Mesenchymal stem cell (in vitro differentiated cells and primary cell): ENCODE data around the gene GATA2.

Experiments used
- DNase-seq: peaks from one replicate; pipeline ENCODE4 v3.0.0-alpha.2; 2013
- H2AFZ ChIP-seq: one replicate; pipeline ENCODE4 v1.6.1; 2013; ENCODE audit warnings: low read depth, mild to moderate bottlenecking, control low read depth, inconsistent platforms, low read length, moderate library complexity
- H2AK5ac ChIP-seq: 2 replicates; pipeline ENCODE4 v1.6.1; 2013; ENCODE audit warnings: low read length, moderate library complexity, mild to moderate bottlenecking, inconsistent platforms; ENCODE audit not compliant: severe bottlenecking
- H2BK120ac ChIP-seq: one replicate; pipeline ENCODE4 v1.6.1; 2013; ENCODE audit warnings: low read depth, mild to moderate bottlenecking, inconsistent platforms, low read length, moderate library complexity
- H2BK12ac ChIP-seq, 2 experiments: one replicate each; pipeline ENCODE4 v1.6.1; 2013; ENCODE audit warnings: inconsistent platforms in 2 of 2, low read length in 2 of 2, mild to moderate bottlenecking in 2 of 2, moderate library complexity in 2 of 2, control low read depth in 1 of 2
- H2BK15ac ChIP-seq: one replicate; pipeline ENCODE4 v1.6.1; 2013; ENCODE audit warnings: mild to moderate bottlenecking, low read depth, inconsistent platforms; ENCODE audit not compliant: poor library complexity, severe bottlenecking
- H2BK5ac ChIP-seq: 2 replicates; pipeline ENCODE4 v1.6.1; 2013; ENCODE audit warnings: low read depth, mild to moderate bottlenecking, low read length, control low read depth, inconsistent platforms; ENCODE audit not compliant: poor library complexity, severe bottlenecking
- H3K14ac ChIP-seq, 2 experiments: one replicate each; pipeline ENCODE4 v1.6.1; 2013; ENCODE audit warnings: inconsistent platforms in 2 of 2, low read length in 2 of 2, control low read depth in 1 of 2, mild to moderate bottlenecking in 1 of 2, moderate library complexity in 1 of 2
- H3K18ac ChIP-seq, 2 experiments: one replicate each; pipeline ENCODE4 v1.6.1; 2013; ENCODE audit warnings: inconsistent platforms in 2 of 2, low read length in 2 of 2, control low read depth in 1 of 2, low read depth in 1 of 2, mild to moderate bottlenecking in 1 of 2
- H3K23ac ChIP-seq, 2 experiments: one replicate each; pipeline ENCODE4 v1.6.1; 2013; ENCODE audit warnings: inconsistent platforms in 2 of 2, low read length in 2 of 2, mild to moderate bottlenecking in 2 of 2, moderate library complexity in 2 of 2, control low read depth in 1 of 2
- H3K27ac ChIP-seq: 2 replicates; pipeline ENCODE4 v1.5.1; 2013; ENCODE audit warnings: mild to moderate bottlenecking, moderate library complexity, low read length, control low read depth, inconsistent platforms; ENCODE audit not compliant: poor library complexity, severe bottlenecking
- H3K27me3 ChIP-seq, 2 experiments: 2 replicates each; pipeline versions ENCODE4 v1.6.1 to v1.7.0; 2013; ENCODE audit warnings: low read length in 2 of 2, mild to moderate bottlenecking in 2 of 2, moderate library complexity in 2 of 2, control low read depth in 1 of 2, inconsistent platforms in 1 of 2; ENCODE audit not compliant: control insufficient read depth in 1 of 2, insufficient read depth in 1 of 2
- H3K36me3 ChIP-seq, 2 experiments: 2 replicates each; pipeline versions ENCODE4 v1.6.1 to v1.7.0; 2013; ENCODE audit warnings: low read length in 2 of 2, control low read depth in 1 of 2, inconsistent platforms in 1 of 2, low read depth in 1 of 2, mild to moderate bottlenecking in 1 of 2; ENCODE audit not compliant: insufficient read depth in 2 of 2, control insufficient read depth in 1 of 2
- H3K4ac ChIP-seq, 2 experiments: one replicate each; pipeline ENCODE4 v1.6.1; 2013; ENCODE audit warnings: inconsistent platforms in 2 of 2, low read length in 2 of 2, mild to moderate bottlenecking in 2 of 2, moderate library complexity in 2 of 2, control low read depth in 1 of 2, low read depth in 1 of 2
- H3K4me1 ChIP-seq: 2 replicates; pipeline ENCODE4 v1.6.1; 2013; ENCODE audit warnings: low read depth, low read length, control low read depth; ENCODE audit not compliant: control insufficient read depth, insufficient read depth
- H3K4me2 ChIP-seq: 2 replicates; pipeline ENCODE4 v1.6.1; 2013; ENCODE audit warnings: low read length, mild to moderate bottlenecking, inconsistent platforms; ENCODE audit not compliant: poor library complexity, severe bottlenecking
- H3K4me3 ChIP-seq, 2 experiments: 2 replicates each; pipeline versions ENCODE4 v1.5.1 to v1.7.0; 2013; ENCODE audit warnings: low read length in 2 of 2, mild to moderate bottlenecking in 2 of 2, control low read depth in 1 of 2, low read depth in 1 of 2; ENCODE audit not compliant: insufficient read depth in 1 of 2
- H3K79me1 ChIP-seq: replicated peaks from 2 replicates; pipeline ENCODE4 v1.6.1; 2013; ENCODE audit warnings: mild to moderate bottlenecking, control low read depth, low read length, inconsistent platforms; ENCODE audit not compliant: poor library complexity, severe bottlenecking
- H3K9ac ChIP-seq: 2 replicates; pipeline ENCODE4 v1.7.0; 2013; ENCODE audit warnings: mild to moderate bottlenecking, low read length, moderate library complexity
- H3K9me3 ChIP-seq: 2 replicates; pipeline ENCODE4 v1.7.0; 2013; ENCODE audit warnings: mild to moderate bottlenecking, low read length; ENCODE audit not compliant: control insufficient read depth
- H4K8ac ChIP-seq: one replicate; pipeline ENCODE4 v1.6.1; 2013; ENCODE audit warnings: inconsistent platforms, mild to moderate bottlenecking, low read length, moderate library complexity
- H4K91ac ChIP-seq: one replicate; pipeline ENCODE4 v1.6.1; 2013; ENCODE audit warnings: mild to moderate bottlenecking, low read length, inconsistent platforms
- WGBS: methylation state at CpG from one replicate; pipeline ENCODE4 v1.1.7; 2013; ENCODE audit warnings: mixed read lengths; 5-methylcytosine and 5-hydroxymethylcytosine counted together

The GATA2 gene

GRCh38 chr3:128497305-128498126 lies 4.5 kb upstream of the GATA2 start:
- peak overlapping the region in 1 of 2 experiments; percentile 77 for H3K18ac ChIP-seq
- H3K9me3 ChIP-seq = no peaks in the 10 kb centered on the region
- H3K4ac ChIP-seq = no peak overlapping the region
- H2BK120ac ChIP-seq = no peak overlapping the region
- H4K91ac ChIP-seq = no peak overlapping the region
- peak overlapping the region in 1 of 2 experiments; percentile 75 for H3K23ac ChIP-seq
- H3K79me1 ChIP-seq = no peaks in the 10 kb centered on the region
- H3K4me1 ChIP-seq = peaks cover 19% of the 10 kb centered on the region
- DNase-seq = peak; percentile 58
- peak overlapping the region; percentile 54 for H3K9ac ChIP-seq
- H3K36me3 ChIP-seq = no peaks in the 10 kb centered on the region
- H2AK5ac ChIP-seq = no peak overlapping the region
- no peak overlapping the region for H2BK15ac ChIP-seq
- WGBS = 2% methylated on average over 55 of the region's 77 CpGs
- H4K8ac ChIP-seq = no peak overlapping the region
- H3K4me2 ChIP-seq = peak overlapping the region; percentile 82
- H2AFZ ChIP-seq = peak overlapping the region; percentile 76
- peak overlapping the region in 1 of 2 experiments; percentile 68 for H2BK12ac ChIP-seq
- peak overlapping the region in 1 of 2 experiments; percentile 74 for H3K14ac ChIP-seq
- H3K27me3 ChIP-seq = peaks cover 81 to 96% of the 10 kb centered on the region in 2 experiments
- peak overlapping the region; percentile 42 to 70 for H3K4me3 ChIP-seq
- no peak overlapping the region for H2BK5ac ChIP-seq
- H3K27ac ChIP-seq = no peak overlapping the region

- no peak overlapping the region for H3K9ac ChIP-seq
- peaks cover 84 to 96% of the 10 kb centered on the region in 2 experiments for H3K27me3 ChIP-seq
- H3K27ac ChIP-seq = no peak overlapping the region
- peak overlapping the region in 1 of 2 experiments; percentile 77 for H3K18ac ChIP-seq
- peaks cover 19% of the 10 kb centered on the region for H3K4me1 ChIP-seq
- no peak overlapping the region for H3K4me2 ChIP-seq
- H4K8ac ChIP-seq = no peak overlapping the region
- no peak overlapping the region for H2BK15ac ChIP-seq
- no peaks in the 10 kb centered on the region for H3K36me3 ChIP-seq
- no peak overlapping the region for H2BK120ac ChIP-seq
- H3K4ac ChIP-seq = no peak overlapping the region
- no peak overlapping the region for H4K91ac ChIP-seq
- H3K9me3 ChIP-seq = no peaks in the 10 kb centered on the region
- peak; percentile 49 for DNase-seq
- H3K23ac ChIP-seq = peak overlapping the region in 1 of 2 experiments; percentile 75
- WGBS = 11% methylated on average over 45 of the region's 45 CpGs
- no peak overlapping the region for H2BK5ac ChIP-seq
- H2BK12ac ChIP-seq = peak overlapping the region in 1 of 2 experiments; percentile 68
- peak overlapping the region in 1 of 2 experiments; percentile 70 for H3K4me3 ChIP-seq
- no peak overlapping the region for H2AK5ac ChIP-seq
- peak overlapping the region in 1 of 2 experiments; percentile 18 for H3K14ac ChIP-seq
- H3K79me1 ChIP-seq = no peaks in the 10 kb centered on the region
- H2AFZ ChIP-seq = no peak overlapping the region
Measured at GRCh38 chr3:128496602-128497304, 3.8 kb upstream of the GATA2 start.

DNA sequence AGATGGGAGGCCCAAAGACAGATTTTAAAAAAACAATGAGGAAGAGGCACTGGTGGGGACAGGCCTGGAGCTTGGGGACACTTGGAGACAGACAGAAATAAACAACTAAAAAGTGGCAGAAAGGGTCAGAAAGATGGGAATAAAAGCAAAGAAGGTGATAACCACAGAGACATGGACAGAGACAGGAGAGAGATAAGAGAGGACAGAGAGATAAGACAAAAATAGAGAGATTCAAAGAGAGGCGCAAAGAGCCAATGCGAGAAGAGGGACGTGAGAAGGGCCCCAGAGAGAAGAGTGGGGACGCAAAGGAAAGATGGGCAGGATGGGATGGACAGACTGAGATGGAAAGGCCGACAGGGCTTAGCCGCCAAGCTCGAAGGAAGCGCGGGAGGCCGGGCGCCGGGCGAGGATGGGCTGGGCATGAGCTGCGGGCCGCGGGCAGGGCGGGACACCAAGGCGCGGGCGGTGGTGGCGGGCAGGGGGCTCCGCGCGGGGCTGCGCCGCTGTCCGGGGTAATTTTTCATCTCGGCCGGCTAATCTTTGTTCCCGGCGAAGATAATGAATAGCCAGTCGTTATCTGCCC lies 3.1 kb upstream of the GATA2 start:
- no peak overlapping the region for H2AK5ac ChIP-seq
- no peaks in the 10 kb centered on the region for H3K79me1 ChIP-seq
- H3K23ac ChIP-seq = no peak overlapping the region
- H3K14ac ChIP-seq = no peak overlapping the region
- H3K18ac ChIP-seq = no peak overlapping the region
- peaks cover 19% of the 10 kb centered on the region for H3K4me1 ChIP-seq
- H3K4me2 ChIP-seq = no peak overlapping the region
- no peak overlapping the region for H3K4ac ChIP-seq
- no peak overlapping the region for H3K27ac ChIP-seq
- no peaks in the 10 kb centered on the region for H3K36me3 ChIP-seq
- H3K9me3 ChIP-seq = no peaks in the 10 kb centered on the region
- no peak overlapping the region for H2BK5ac ChIP-seq
- H2AFZ ChIP-seq = no peak overlapping the region
- H2BK120ac ChIP-seq = no peak overlapping the region
- no peak overlapping the region for H4K91ac ChIP-seq
- no peak for DNase-seq
- peaks cover 86 to 96% of the 10 kb centered on the region in 2 experiments for H3K27me3 ChIP-seq
- H3K9ac ChIP-seq = no peak overlapping the region
- no peak overlapping the region for H2BK12ac ChIP-seq
- H2BK15ac ChIP-seq = no peak overlapping the region
- no peak overlapping the region for H4K8ac ChIP-seq
- H3K4me3 ChIP-seq = no peak overlapping the region
- 4% methylated on average over 19 of the region's 32 CpGs for WGBS
